CD8-positive, alpha-beta memory T cell (primary cell): ENCODE results near the gene RO60. TPM values are rescaled to one million over a fixed set of nuclear protein-coding genes. Genes with fewer than 3 reads are reported as not detected.

Experiments used
- CTCF ChIA-PET: fragments of 350-600 bp; sonication (Branson Sonifier 250); formaldehyde crosslinking; loops from one replicate; lab custom pipeline; 2021; ENCODE audit warnings: antibody characterized with exemption; lab: Charles Lee
- POLR2A ChIA-PET: fragments of 350-600 bp; sonication (Branson Sonifier 250); formaldehyde crosslinking; loops from one replicate; lab custom pipeline; 2021; ENCODE audit warnings: antibody characterized with exemption; lab: Charles Lee
- DNase-seq, 5 donors: peaks; one replicate each; pipeline versions ENCODE4 v3.0.0 to v3.0.0-alpha.2; 2020 to 2022; ENCODE audit warnings: mixed read lengths in 1 of 5
- H3K27ac ChIP-seq: one replicate; pipeline ENCODE4 v1.7.0; 2013; ENCODE audit warnings: low read depth, mild to moderate bottlenecking, low read length, moderate library complexity
- H3K27me3 ChIP-seq: 2 replicates; pipeline ENCODE4 v1.7.0; 2013; ENCODE audit warnings: low read length, mild to moderate bottlenecking; ENCODE audit not compliant: insufficient read depth, poor library complexity, severe bottlenecking
- H3K36me3 ChIP-seq: 2 replicates; pipeline ENCODE4 v1.7.0; 2013; ENCODE audit warnings: mild to moderate bottlenecking, low read length, moderate library complexity; ENCODE audit not compliant: insufficient read depth
- H3K4me1 ChIP-seq: 2 replicates; pipeline ENCODE4 v1.7.0; 2013; ENCODE audit warnings: mild to moderate bottlenecking, low read length, moderate library complexity; ENCODE audit not compliant: insufficient read depth
- H3K4me3 ChIP-seq: 2 replicates; pipeline ENCODE4 v1.7.0; 2013; ENCODE audit warnings: mild to moderate bottlenecking, low read length
- H3K9me3 ChIP-seq: 2 replicates; pipeline ENCODE4 v1.7.0; 2013; ENCODE audit warnings: mild to moderate bottlenecking, low read length
- H3K27ac Mint-ChIP-seq, 8 donors: one replicate each; pipeline ENCODE4 v1.8.0; 2020 to 2021; ENCODE audit warnings: mixed read lengths in 8 of 8, mild to moderate bottlenecking in 6 of 8, inconsistent platforms in 3 of 8, moderate library complexity in 3 of 8
- H3K27me3 Mint-ChIP-seq, 2 donors: one replicate each; pipeline ENCODE4 v1.8.0; 2020 to 2021; ENCODE audit warnings: mixed read lengths in 2 of 2, mild to moderate bottlenecking in 1 of 2, moderate library complexity in 1 of 2
- H3K36me3 Mint-ChIP-seq, 3 donors: one replicate each; pipeline ENCODE4 v1.8.0; 2020 to 2021; ENCODE audit warnings: mixed read lengths in 3 of 3, inconsistent platforms in 1 of 3, mild to moderate bottlenecking in 1 of 3
- H3K4me1 Mint-ChIP-seq, 3 donors: one replicate each; pipeline ENCODE4 v1.8.0; 2020 to 2021; ENCODE audit warnings: mixed read lengths in 3 of 3, inconsistent platforms in 1 of 3, mild to moderate bottlenecking in 1 of 3
- H3K4me3 Mint-ChIP-seq, 7 donors: one replicate each; pipeline ENCODE4 v1.8.0; 2020 to 2021; ENCODE audit warnings: mixed read lengths in 7 of 7, mild to moderate bottlenecking in 6 of 7, moderate library complexity in 4 of 7, inconsistent platforms in 2 of 7
- H3K9me3 Mint-ChIP-seq, 5 donors: one replicate each; pipeline ENCODE4 v1.8.0; 2020 to 2022; ENCODE audit warnings: mixed read lengths in 5 of 5, mild to moderate bottlenecking in 3 of 5, moderate library complexity in 2 of 5, inconsistent platforms in 1 of 5
- polyA plus RNA-seq: library from polyadenylated mRNA; unstranded; fragments of 300-500 nt; fragmentation: Illumina TruSeq; gene quantifications from one replicate; pipeline ENCODE4 v1.2.3, GENCODE V29; 2021
- total RNA-seq, 2 experiments: library from RNA; stranded (reverse); gene quantifications; one replicate each; pipeline ENCODE4 v1.2.3, GENCODE V29; 2021

Gene RO60
- total and polyA plus RNA-seq, 3 experiments from 2014 or later = 74.6 to 128 (median 82.7) TPM

DNA sequence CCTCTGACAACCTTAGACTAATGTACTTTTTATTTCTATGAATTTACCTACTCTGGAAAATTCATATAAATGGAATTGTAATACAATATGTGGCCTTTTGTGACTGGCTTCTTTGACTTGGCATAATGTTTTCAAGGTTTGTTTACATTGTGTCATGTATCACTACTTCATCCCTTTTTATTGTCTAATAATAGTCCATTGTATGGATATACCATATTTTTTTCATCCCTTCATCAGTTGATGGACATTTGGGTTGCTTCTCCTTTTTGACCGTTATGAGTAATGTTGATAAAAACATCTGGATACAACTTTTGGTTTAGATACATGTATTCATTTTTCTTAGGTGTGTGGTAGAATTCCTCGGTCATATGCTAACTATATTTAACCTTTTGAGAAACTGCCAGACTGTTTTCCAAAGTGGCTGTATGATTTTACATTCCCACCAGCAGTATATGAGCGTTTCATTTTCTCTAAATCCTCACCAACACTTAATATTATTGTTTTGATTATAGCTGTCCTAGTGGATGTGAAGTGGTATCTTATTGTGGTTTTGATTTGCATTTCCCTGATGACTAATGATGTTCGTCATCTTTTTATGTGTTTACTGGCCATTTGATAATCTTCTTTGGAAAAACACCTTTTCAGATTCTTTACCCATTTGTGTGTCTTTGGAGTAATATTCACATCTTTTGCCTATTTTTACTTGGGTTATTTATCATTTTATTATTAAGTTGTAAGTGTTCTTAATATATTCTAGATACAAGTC is 3.5 kb downstream of the RO60 start:
- Histone ChIP-seq H3K36me3 (no peaks in the 10 kb centered on the region), H3K9me3 (no peaks in the 10 kb centered on the region), H3K27me3 (no peaks in the 10 kb centered on the region), H3K4me3 (no peak overlapping the region), H3K4me1 (peaks cover 43% of the 10 kb centered on the region), H3K27ac (no peak overlapping the region)
- Mint-ChIP-seq H3K27ac (peak overlapping the region in 5 of 8 donors; percentile 48 to 68 (median 60)), H3K27me3 (no peaks in the 10 kb centered on the region), H3K36me3 (peaks cover 6 to 20% (median 9%) of the 10 kb centered on the region in 3 donors), H3K9me3 (peaks cover 0 to 1% (median 0%) of the 10 kb centered on the region in 5 donors), H3K4me1 (peaks cover 68 to 82% (median 76%) of the 10 kb centered on the region in 3 donors), H3K4me3 (peak overlapping the region in 3 of 7 donors; percentile 12 to 32 (median 19))
- POLR2A ChIA-PET = no interaction called here
- CTCF ChIA-PET = no interaction called here
- no peak for DNase-seq

DNA sequence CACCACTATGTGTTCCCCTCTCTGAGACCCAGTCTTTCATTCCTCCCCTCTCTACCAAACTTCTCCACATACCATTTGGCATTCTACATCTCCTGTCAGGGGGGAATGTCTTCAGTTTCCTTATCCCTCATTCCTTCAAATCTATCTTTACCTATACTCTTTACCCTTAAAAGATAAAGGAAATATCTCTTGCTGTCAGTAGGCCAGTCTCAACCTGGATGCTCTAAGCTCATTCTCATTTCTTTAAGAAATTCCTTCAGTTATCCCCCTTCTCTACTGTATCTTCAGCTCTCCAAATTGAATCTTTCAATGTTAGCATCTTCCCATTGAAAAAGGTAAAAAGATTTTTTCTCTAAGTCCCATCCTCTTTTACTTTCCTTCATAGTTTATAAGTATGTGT is 6.5 kb downstream of the RO60 start:
- Histone ChIP-seq H3K4me3 (no peak overlapping the region), H3K9me3 (no peaks in the 10 kb centered on the region), H3K4me1 (peaks cover 44% of the 10 kb centered on the region), H3K27ac (no peak overlapping the region), H3K27me3 (no peaks in the 10 kb centered on the region), H3K36me3 (no peaks in the 10 kb centered on the region)
- Mint-ChIP-seq H3K4me1 (peaks cover 71 to 90% (median 85%) of the 10 kb centered on the region in 3 donors), H3K27ac (peak overlapping the region; percentile 1 to 69 (median 30)), H3K27me3 (no peaks in the 10 kb centered on the region), H3K36me3 (peaks cover 6 to 16% (median 9%) of the 10 kb centered on the region in 3 donors), H3K4me3 (peak overlapping the region in 1 of 7 donors; percentile 4), H3K9me3 (peaks cover 0 to 1% (median 0%) of the 10 kb centered on the region in 5 donors)
- ChIA-PET CTCF (interaction anchor here (1.0 kb wide), 1 partner anchor 15 kb away, joined by 3 read pairs; no protein-coding TSS in a partner anchor), POLR2A (no interaction called here)
- DNase-seq = no peak

DNA sequence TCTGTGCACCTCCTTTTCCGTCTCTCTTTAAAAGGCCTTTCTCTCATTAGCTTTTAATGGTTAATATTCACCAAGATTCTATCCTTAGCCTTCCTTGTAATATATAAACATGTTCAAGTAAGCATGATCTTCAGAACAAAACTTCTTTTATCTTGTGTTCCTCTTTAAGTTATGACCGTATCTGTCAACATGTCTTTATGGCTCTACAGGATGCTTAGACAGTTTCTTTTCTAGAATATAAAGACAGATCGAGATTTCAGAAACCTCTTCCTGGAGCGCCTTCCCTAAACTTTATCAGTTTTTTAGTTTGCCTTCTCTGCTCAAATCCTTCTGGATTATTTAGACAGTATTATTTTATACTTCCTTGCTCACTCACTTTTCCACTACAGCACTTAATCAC is 7.2 kb downstream of the RO60 start:
- Mint-ChIP-seq H3K9me3 (peaks cover 0 to 1% (median 0%) of the 10 kb centered on the region in 5 donors), H3K4me3 (peak overlapping the region in 2 of 7 donors; percentile 4 to 15), H3K36me3 (peaks cover 6 to 16% (median 9%) of the 10 kb centered on the region in 3 donors), H3K4me1 (peaks cover 71 to 90% (median 86%) of the 10 kb centered on the region in 3 donors), H3K27me3 (no peaks in the 10 kb centered on the region), H3K27ac (peak overlapping the region; percentile 9 to 72 (median 54))
- CTCF ChIA-PET = no interaction called here
- H3K36me3 ChIP-seq = no peaks in the 10 kb centered on the region
- no peaks in the 10 kb centered on the region for H3K27me3 ChIP-seq
- H3K9me3 ChIP-seq = no peaks in the 10 kb centered on the region
- no peak overlapping the region for H3K4me3 ChIP-seq
- H3K4me1 ChIP-seq = peaks cover 44% of the 10 kb centered on the region
- DNase-seq = no peak
- H3K27ac ChIP-seq = no peak overlapping the region
- POLR2A ChIA-PET = no interaction called here

DNA sequence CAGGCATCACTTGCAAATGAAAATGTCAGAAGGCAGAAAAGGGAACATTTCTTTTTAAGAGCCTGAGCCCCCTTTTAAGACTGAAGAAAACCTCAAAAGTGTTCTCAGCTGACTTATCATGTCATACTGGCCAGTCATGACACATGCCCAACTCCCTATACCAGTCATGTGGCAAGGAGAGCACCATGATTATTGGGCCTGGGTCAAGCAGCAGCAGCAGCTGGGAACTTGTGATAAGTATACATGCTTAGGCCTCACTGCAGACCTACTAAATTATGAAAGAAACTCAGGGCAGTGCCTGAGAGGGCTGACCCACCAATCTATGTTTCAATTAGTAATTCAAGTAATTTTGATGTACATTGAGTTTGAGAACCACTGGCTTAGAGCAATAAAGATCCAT is 8.6 kb downstream of the RO60 start:
- no peak overlapping the region for H3K4me3 Mint-ChIP-seq
- H3K4me3 ChIP-seq = no peak overlapping the region
- peaks cover 40% of the 10 kb centered on the region for H3K4me1 ChIP-seq
- peaks cover 70 to 91% (median 86%) of the 10 kb centered on the region in 3 donors for H3K4me1 Mint-ChIP-seq
- H3K27me3 Mint-ChIP-seq = no peaks in the 10 kb centered on the region
- no peaks in the 10 kb centered on the region for H3K27me3 ChIP-seq
- H3K27ac ChIP-seq = no peak overlapping the region
- H3K9me3 ChIP-seq = no peaks in the 10 kb centered on the region
- H3K27ac Mint-ChIP-seq = peak overlapping the region; percentile 3 to 96 (median 56)
- no peaks in the 10 kb centered on the region for H3K9me3 Mint-ChIP-seq
- ChIA-PET CTCF (no interaction called here), POLR2A (no interaction called here)
- H3K36me3 Mint-ChIP-seq = peaks cover 5 to 20% (median 6%) of the 10 kb centered on the region in 3 donors
- no peak for DNase-seq
- H3K36me3 ChIP-seq = no peaks in the 10 kb centered on the region

DNA sequence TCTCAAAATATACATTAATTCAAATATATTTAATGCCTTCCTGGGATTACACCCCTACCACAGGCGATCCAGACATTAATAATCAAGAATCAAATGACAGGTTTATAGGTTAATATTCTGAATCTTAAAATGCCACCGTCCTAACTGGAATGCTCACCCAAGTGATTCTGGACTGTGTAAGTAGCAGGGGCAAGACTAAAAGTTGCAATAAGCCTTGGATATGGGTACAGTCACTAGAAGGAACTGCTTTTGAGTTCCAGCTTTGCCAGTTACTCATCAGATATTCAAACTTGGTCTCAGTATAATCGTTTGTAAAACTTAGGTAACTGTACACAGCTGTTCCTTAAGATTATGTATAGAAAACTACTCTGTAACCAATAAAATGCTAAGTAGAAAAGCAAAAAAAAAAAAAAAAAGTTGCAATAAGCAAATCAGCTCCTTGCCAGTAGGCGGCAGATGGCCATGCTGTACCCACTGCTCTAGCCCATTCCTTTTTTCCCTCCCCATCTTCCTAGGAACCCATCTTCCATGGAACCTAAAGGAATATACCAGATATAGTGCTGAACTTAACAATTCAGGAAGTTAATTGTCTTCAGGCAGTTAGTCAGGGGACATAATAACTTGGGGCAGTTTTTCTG is 10.5 kb downstream of the RO60 start:
- peak overlapping the region in 6 of 7 donors; percentile 3 to 65 (median 48) for H3K4me3 Mint-ChIP-seq
- no peaks in the 10 kb centered on the region for H3K9me3 Mint-ChIP-seq
- Histone ChIP-seq H3K36me3 (no peaks in the 10 kb centered on the region), H3K27ac (no peak overlapping the region), H3K9me3 (no peaks in the 10 kb centered on the region), H3K27me3 (no peaks in the 10 kb centered on the region), H3K4me1 (peaks cover 28% of the 10 kb centered on the region), H3K4me3 (no peak overlapping the region)
- H3K27ac Mint-ChIP-seq = peak overlapping the region; percentile 61 to 92 (median 84)
- H3K27me3 Mint-ChIP-seq = no peaks in the 10 kb centered on the region
- peaks cover 58 to 84% (median 76%) of the 10 kb centered on the region in 3 donors for H3K4me1 Mint-ChIP-seq
- peaks cover 2 to 26% (median 5%) of the 10 kb centered on the region in 3 donors for H3K36me3 Mint-ChIP-seq
- CTCF ChIA-PET = interaction anchor here (0.6 kb wide), 1 partner anchor 19 kb away, joined by 3 read pairs; no protein-coding TSS in a partner anchor
- POLR2A ChIA-PET = interaction anchor here (0.9 kb wide), 1 partner anchor 11 kb away, joined by 3 read pairs; the partner anchor contains the start of genes RO60 and UCHL5
- DNase-seq = no peak

DNA sequence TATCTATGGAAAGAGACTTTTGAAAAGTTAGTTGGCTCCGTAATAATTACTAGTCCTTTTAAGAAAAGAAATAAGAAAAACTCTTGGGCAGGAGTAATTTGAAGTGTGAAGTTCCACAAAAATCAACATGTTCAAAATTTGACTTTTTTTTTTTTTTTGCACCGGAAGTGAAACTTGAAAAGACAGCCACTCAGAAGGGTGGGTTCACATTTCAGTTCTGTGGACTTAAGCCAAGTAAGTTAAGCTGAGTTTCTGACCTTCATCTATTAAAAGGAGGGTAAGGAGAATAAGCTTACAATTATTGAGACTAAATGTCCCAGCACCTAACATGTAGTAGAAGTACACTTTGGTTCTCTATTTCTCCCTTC is 11.0 kb downstream of the RO60 start:
- H3K4me1 ChIP-seq = peaks cover 28% of the 10 kb centered on the region
- peaks cover 2 to 28% (median 6%) of the 10 kb centered on the region in 3 donors for H3K36me3 Mint-ChIP-seq
- no peaks in the 10 kb centered on the region for H3K9me3 ChIP-seq
- H3K27ac Mint-ChIP-seq = peak overlapping the region; percentile 61 to 92 (median 81)
- POLR2A ChIA-PET = interaction anchor here (1.2 kb wide), 1 partner anchor 12 kb away, joined by 4 read pairs; the partner anchor contains the start of genes RO60 and UCHL5
- CTCF ChIA-PET = interaction anchor here (1.4 kb wide), 1 partner anchor 264 kb away, joined by 3 read pairs; no protein-coding TSS in a partner anchor
- H3K4me1 Mint-ChIP-seq = peaks cover 53 to 80% (median 73%) of the 10 kb centered on the region in 3 donors
- no peak overlapping the region for H3K27ac ChIP-seq
- H3K9me3 Mint-ChIP-seq = no peaks in the 10 kb centered on the region
- H3K4me3 ChIP-seq = no peak overlapping the region
- H3K36me3 ChIP-seq = no peaks in the 10 kb centered on the region
- H3K4me3 Mint-ChIP-seq = peak overlapping the region in 6 of 7 donors; percentile 3 to 65 (median 48)
- H3K27me3 Mint-ChIP-seq = no peaks in the 10 kb centered on the region
- no peak for DNase-seq
- H3K27me3 ChIP-seq = no peaks in the 10 kb centered on the region

DNA sequence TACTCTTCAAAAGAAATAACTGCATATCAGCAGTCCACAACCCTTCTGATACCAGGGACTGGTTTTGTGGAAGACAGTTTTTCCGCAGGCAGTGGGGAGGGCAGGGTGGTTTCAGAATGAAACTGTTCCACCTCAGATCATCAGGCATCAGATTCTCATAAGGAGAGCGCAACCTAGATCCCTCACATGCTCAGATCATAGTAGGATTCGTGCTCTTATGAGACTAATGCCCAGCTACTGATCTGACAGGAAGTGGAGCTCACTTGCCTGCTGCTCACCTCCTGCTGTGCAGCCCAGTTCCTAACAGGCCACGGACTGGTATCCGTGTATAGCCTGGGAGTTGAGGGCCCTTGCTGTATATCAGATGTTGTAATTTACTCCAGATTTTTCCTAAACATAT is 11.5 kb downstream of the RO60 start:
- CTCF ChIA-PET = interaction anchor here (1.4 kb wide), 1 partner anchor 265 kb away, joined by 3 read pairs; no protein-coding TSS in a partner anchor
- H3K9me3 ChIP-seq = no peaks in the 10 kb centered on the region
- H3K27me3 ChIP-seq = no peaks in the 10 kb centered on the region
- peak overlapping the region in 5 of 7 donors; percentile 24 to 65 (median 58) for H3K4me3 Mint-ChIP-seq
- POLR2A ChIA-PET = interaction anchor here (1.2 kb wide), 1 partner anchor 12 kb away, joined by 4 read pairs; the partner anchor contains the start of genes RO60 and UCHL5
- peaks cover 48 to 80% (median 73%) of the 10 kb centered on the region in 3 donors for H3K4me1 Mint-ChIP-seq
- peak overlapping the region; percentile 35 for H3K27ac ChIP-seq
- H3K27me3 Mint-ChIP-seq = no peaks in the 10 kb centered on the region
- peaks cover 2 to 32% (median 6%) of the 10 kb centered on the region in 3 donors for H3K36me3 Mint-ChIP-seq
- peak overlapping the region; percentile 66 to 89 (median 81) for H3K27ac Mint-ChIP-seq
- no peak for DNase-seq
- H3K9me3 Mint-ChIP-seq = no peaks in the 10 kb centered on the region
- peaks cover 25% of the 10 kb centered on the region for H3K4me1 ChIP-seq
- no peaks in the 10 kb centered on the region for H3K36me3 ChIP-seq
- no peak overlapping the region for H3K4me3 ChIP-seq
